HL-60 (cell line): ENCODE measurements around the gene STARD3.

ENCODE experiments used
- CTCF ChIP-seq: IDR thresholded peaks from one replicate; pipeline ENCODE4 v1.5.1; 2011; ENCODE audit warnings: low read length, control low read depth, inconsistent platforms; ENCODE audit not compliant: insufficient read depth
- POLR2AphosphoS5 ChIP-seq: IDR thresholded peaks from 2 replicates; pipeline ENCODE4 v1.6.1; 2012; ENCODE audit warnings: low read depth
- REST ChIP-seq: IDR thresholded peaks from 2 replicates; pipeline ENCODE4 v1.6.1; 2012; ENCODE audit warnings: low read depth; ENCODE audit not compliant: insufficient replicate concordance
- SPI1 ChIP-seq: IDR thresholded peaks from 2 replicates; pipeline ENCODE4 v1.6.1; 2012; ENCODE audit warnings: low read depth, mild to moderate bottlenecking, borderline replicate concordance

- TF ChIP-seq REST (no peak), POLR2AphosphoS5 (no peak), CTCF (no peak), SPI1 (no peak)
Observed at GRCh38 chr17:39593371-39593770, 43.6 kb upstream of the STARD3 start.
